ENCODE results near the gene CBLC.
"Not testable (repeated sequence)": the region's sequence is repeated elsewhere in the genome, so short reads cannot be mapped to it uniquely, and the experiment has no call there.

CBLC gene

GRCh38 chr19:44765949-44766335 is 11.7 kb upstream of the CBLC start:
- DNase-seq, result no peak

- DNase-seq, result no peak
These were observed 10.2 kb upstream of the CBLC start for GRCh38 chr19:44767295-44768180.

GRCh38 chr19:44770550-44771257 is 7.0 kb upstream of the CBLC start:
- peak; percentile 40 for DNase-seq

DNA sequence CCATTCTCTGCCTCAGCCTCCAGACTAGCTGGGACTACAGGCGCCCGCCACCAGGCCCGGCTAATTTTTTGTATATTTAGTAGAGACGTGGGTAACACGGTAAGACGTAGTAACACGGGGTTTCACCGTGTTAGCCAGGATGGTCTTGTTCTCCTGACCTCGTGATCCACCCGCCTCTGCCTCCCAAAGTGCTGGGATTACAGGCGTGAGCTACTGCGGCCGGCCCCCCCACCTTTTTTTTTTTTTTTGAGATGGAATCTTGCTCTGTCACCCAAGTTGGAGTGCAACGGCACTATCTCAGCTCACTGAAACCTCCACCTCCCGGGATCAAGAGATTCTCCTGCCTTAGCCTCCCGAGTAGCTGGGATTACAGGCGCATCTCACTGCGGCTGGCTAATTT is 5.5 kb upstream of the CBLC start:
- DNase-seq, result not testable (repeated sequence)

- no peak for DNase-seq
These were observed 4.7 kb upstream of the CBLC start for GRCh38 chr19:44772959-44773358.

DNA sequence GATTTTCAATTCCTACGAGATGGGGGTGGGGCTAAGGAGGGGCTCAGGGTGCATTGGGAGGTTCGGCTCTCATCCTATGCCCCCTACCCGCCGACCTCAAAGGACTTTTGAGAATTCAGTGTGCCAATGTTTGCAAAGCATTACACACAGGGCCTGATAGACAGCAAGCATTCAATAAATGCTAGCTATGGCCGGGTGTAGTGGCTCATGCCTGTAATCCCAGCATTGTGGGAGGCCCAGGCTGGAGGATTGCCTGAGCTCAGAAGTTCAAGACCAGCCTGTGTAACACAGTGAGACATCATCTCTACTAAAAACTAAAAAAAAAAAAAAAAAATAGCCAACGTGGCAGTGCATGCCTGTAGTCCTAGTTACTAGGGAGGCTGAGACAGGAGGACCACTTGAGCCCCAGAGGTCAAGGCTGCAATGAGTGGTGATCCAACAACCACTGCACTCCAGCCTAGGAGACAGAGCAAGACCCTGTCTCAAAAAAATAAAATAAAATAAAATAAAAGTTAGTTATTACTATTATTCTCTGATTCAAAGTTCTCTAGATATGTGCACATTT is 1.9 kb upstream of the CBLC start:
- no peak for DNase-seq

DNA sequence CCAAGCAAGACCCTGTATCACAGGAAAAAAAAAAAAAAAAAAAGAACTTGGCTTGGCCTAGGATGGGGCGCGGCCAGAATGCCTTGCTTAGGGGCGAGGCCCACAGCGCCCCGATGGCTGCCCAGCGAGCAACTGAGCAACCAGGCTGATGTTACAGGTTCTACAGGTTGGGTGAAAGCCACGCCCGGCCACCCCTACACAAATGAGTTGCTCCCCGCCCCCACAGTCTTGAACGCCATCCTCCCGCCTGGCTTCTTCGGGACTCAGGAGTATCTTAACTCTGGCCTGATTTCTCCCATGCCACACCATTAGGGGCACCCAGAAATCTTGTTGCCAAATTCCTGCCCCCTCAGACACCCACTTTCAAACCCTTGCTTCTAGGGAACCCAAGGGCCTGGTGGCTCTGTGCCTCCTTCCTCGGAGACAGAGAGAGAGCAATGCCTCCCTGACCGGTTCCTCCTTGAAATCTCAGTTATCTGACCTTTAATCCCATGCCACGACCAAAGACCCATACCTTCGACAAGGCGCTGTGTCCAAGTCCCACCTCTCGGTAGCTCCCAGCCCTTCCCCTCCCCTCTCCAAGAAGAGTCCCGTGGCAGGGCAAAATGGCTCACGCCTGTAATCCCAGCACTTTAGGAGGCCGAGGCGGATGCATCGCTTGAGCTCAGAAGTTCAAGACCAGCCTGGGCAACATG is 1.1 kb upstream of the CBLC start:
- DNase-seq, result no peak

DNA sequence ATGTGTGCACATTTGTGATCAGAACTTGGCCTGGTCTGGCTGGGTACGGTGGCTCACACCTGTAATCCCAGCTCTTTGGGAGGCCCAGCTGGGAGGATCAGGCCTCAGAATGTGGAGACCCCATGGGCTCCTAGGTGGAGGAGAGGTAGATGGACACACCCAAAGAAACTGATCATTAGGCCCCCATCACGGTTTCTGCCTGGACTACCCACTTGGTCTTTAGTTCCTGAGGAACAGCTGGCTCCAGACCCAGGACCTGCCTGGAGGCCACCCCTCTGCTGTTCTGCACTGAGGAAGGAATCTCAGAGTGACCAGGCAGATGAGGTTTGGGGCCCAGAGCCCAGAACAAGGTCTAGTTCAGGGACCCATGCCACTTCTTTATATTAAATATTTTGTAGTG is 1.5 kb downstream of the CBLC start:
- DNase-seq, result no peak

DNA sequence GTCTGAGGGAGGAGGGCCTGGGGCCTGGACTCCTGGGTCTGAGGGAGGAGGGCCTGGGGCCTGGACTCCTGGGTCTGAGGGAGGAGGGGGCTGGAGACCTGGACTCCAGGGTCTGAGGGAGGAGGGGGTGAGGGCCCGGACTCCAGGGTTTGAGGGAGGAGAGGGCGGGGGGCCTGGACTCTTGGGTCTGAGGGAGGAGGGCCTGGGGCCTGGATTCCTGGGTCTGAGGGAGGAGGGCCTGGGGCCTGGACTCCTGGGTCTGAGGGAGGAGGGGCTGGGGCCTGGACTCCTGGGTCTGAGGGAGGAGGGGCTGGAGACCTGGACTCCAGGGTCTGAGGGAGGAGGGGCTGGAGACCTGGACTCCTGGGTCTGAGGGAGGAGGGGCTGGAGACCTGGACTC is 4.0 kb downstream of the CBLC start:
- not testable (repeated sequence) for DNase-seq

- no peak for DNase-seq
These were observed 5.0 kb downstream of the CBLC start for GRCh38 chr19:44782729-44783128.

GRCh38 chr19:44783545-44783944 is 5.9 kb downstream of the CBLC start:
- no peak for DNase-seq

DNA sequence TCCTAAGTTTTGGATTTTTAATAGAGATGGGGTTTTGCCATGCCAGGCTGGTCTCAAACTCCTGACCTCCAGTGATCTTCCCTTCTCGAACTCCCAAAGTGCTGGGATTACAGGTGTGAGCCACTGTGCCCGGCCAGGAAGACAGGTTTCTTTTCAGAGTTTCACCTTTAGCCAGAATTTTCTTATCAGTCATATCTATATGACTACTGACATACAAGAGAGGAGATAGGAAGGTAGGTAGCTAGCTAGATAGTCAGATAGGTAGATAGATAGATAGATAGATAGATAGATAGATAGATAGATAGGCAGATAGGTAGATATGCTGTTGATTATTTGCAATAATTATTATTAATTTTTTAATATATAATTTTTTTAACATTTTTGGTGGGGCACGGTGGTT is 7.6 kb downstream of the CBLC start:
- no peak for DNase-seq

DNA sequence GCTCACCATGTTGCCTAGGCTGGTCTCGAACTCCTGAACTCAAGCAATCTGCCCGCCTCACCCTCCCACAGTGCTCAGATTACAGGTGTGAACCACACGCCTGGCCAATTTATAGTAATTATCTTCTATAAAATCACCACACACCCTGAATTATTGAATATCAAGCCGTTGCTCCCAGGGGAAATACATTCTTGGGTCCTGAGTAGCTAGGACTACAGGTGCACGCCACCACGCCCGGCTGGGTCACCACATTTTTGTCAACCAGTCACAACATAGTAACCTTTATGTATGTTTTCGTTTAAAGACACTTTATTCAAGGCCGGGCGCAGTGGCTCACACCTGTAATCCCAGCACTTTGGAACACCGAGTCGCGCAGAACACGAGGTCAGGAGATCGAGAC is 8.3 kb downstream of the CBLC start:
- DNase-seq, result no peak

- no peak for DNase-seq
These were observed 11.3 kb downstream of the CBLC start for GRCh38 chr19:44788971-44789370.

DNA sequence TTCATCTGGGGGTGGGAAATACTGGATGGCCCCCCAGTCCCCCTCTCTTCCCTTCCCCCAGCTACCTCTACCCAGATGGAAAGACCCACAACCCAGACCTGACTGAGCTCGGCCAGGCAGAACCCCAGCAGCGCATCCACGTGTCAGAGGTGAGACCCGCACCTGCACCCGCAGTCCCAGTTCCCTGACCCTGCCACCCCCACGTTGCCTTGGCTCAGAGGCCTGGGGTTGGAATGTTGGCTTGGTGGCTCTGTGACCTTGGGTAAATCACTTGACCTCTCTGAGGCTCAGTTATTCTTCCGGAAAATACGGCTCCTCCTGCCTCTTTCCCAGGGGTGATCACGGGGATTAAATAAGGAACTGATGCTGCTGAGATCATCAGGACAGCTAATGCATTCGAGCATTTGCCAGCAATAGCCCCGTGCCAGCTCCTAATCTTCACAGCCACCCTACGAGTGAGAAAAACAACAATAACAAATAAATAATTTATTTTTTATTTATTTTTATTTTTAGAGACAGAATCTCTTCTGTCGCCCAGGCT is 12.3 kb downstream of the CBLC start:
- no peak for DNase-seq

- no peak for DNase-seq
These were observed 14.6 kb downstream of the CBLC start for GRCh38 chr19:44792281-44792680.

- no peak for DNase-seq
These were observed 16.9 kb downstream of the CBLC start for GRCh38 chr19:44794610-44795009.

GRCh38 chr19:44795398-44795987 is 17.8 kb downstream of the CBLC start:
- no peak for DNase-seq

- DNase-seq, result no peak
These were observed 19.0 kb downstream of the CBLC start for GRCh38 chr19:44796701-44797115.

DNA sequence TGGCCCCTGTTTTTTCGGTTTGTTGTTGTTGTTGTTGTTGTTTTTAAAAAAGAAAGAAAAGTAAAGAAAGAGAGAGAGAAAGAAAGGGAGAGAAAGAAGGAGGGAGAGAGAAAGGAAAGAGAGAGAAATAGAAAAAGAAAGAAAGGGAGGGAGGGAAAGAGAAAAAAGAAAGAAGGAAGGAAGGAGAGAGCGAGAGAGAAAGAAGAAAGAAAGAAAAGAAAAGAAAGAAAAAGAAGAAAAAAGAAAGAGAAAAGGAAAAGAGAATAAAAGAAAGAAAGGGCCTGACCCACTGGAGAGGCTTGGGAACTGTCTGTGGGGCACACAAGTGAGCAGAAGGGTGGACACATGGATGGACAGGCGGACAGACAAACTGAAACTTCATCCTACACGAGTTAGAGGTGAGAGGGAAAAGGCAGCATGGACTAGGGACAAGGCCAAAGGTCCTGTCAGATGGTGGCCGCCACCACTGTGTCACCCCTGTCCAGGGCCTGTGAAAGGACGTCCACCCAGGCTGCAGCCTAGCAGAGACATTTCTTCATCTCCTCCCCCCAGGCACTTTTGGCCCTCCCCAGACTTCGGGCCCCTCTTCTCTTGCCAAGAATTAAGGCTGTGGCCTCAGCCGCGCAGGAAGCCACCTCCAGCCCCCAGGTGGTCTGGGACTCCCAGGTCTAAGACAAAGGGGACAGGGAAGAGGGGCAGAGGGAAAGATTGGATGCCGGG is 22.1 kb downstream of the CBLC start:
- DNase-seq, result no peak

- DNase-seq, result no peak
These were observed 22.8 kb downstream of the CBLC start for GRCh38 chr19:44800461-44800860.

Data from NCI-H1417 treated with DMSO at 0.1 percent for 48 hours (cell line).